ENCODE results near the gene RAB6D.
"Not testable (repeated sequence)": the region's sequence is repeated elsewhere in the genome, so short reads cannot be mapped to it uniquely, and the experiment has no call there.

The RAB6D gene

GRCh38 chr2:131363703-131364186 lies at the start of gene RAB6D:
Gene RAB6D (minus strand): TSS chr2:131364168. CDS start chr2:131363720, 448 bp downstream.
- not testable (repeated sequence) for DNase-seq

GRCh38 chr2:131413148-131413747 lies 49.3 kb upstream of the RAB6D start:
- DNase-seq, result no peak

- DNase-seq, result no peak
These were observed 46.2 kb upstream of the RAB6D start for GRCh38 chr2:131410173-131410572.

DNA sequence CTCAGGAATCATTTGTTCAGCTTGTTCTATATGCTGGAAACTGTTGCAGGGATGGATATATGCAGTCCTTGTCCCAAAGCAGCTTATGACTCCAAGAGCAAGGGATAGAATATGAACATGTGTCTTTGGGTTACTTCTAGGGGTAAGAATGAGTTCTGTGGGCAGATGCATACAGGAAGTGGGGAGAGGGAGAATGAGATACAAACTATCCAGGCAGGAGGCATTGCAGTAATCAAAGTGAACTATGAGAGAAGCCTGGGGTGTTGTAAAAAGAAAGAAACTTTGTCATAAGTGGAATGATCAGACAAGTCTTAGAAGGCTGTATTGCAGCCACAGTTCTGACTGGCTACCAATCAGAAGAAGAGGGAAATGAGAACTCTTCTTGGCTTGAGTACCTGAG lies 44.8 kb upstream of the RAB6D start:
- no peak for DNase-seq

DNA sequence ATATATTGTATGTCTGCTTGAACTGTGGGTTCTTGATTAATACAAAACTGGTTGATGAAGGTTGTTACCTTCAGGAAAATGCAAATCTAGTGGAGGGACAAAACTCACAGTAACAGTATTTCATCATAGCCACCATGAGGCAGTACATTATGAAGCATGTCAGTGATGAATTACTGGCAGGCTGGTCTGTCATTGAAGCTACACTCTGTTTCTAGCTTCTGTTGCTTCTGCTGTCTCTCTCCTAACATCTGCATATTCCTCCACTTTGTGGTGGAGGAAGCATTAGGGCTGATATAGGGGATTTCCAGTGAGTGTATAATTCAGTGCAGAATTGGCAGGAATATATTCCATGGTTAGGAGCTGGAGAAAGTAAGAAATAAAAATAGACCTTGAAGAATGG lies 44.2 kb upstream of the RAB6D start:
- no peak for DNase-seq

DNA sequence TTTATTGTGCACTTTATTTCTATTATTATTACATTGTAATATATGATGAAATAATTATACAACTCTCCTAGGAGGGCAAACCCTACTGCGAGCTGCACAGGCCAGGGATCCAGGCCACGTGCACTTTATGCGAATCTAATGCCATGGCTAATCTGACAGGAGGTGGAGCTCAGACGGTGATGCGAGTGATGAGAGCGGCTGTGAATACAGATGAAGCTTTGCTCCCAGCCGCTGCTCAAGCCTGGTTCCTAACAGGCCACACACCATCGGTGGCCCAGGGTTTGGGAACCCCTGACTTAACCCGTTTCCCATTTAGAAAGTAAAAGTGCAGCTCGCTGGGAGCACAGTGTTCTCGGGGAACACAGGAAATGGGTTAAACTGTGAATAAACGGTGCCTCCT lies 40.8 kb upstream of the RAB6D start:
- DNase-seq, result no peak

- no peak for DNase-seq
These were observed 38.5 kb upstream of the RAB6D start for GRCh38 chr2:131402320-131403039.

- DNase-seq, result no peak
These were observed 36.9 kb upstream of the RAB6D start for GRCh38 chr2:131400849-131401248.

DNA sequence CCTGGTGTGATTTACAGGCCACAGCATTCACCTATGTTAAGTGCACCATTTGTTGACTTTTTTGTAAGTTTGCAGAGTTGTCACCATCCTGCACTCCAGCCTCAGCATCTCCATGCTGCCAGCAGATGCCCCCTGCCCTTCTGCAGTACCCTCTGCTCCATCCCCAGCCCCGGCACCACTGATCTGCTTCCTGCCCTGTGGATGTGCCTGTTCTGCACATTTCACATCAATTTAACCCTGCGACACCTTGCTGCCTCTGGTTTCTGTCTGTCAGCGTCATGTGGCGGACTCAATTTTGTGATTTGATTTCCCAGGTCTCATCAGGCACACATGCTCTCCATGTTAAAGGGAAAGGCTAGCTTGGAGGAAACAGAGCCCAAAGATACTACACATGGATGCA lies 36.5 kb upstream of the RAB6D start:
- not testable (repeated sequence) for DNase-seq

DNA sequence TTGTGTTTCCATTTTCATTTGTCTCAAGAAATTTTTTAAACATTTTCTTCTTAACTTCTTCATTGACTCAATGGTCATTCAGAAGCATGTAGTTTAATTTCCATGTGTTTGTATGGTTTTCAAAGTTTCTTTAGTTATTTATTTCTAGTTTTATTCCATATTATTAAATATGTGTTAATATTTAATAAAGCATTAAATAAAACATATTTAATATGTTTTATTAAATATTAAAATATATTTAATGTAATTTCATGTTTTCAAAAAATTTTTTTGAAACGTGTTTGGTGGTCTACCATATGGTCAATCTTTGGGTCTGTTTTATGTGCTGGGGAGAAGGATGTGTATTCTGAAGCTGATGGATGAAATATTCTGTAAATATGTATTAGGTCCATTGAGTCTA lies 32.2 kb upstream of the RAB6D start:
- DNase-seq, result not testable (repeated sequence)

DNA sequence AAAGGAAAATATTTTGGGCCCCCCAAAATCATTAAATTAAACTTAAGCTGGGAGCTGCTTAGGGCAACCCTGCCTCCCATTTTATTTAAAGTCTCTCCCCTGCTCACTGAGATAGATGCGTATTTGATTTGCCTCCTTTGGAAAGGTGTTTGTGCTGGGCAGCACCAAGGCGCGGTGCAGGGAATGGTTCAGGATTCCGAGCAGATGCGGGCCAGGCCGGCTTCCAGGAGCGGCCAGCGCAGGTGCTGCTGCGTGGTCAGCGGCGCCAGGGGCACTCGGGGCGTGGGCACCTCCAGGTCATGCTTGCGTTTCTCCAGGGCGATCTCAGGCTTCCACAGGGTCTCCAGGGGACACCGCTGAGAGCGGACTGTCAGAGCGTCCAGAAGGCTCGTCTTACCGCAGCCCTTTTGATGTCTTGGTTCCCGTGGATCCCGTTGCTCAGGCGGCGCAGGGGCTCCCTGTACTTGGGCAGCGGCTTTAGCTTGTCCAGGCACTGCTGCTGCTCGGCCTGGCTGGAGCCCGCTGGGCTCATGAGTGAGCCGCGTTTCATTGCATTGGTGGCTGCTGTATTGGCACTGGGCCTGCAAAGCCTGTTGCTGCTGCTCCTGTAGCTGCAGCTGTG lies 31.2 kb upstream of the RAB6D start:
- not testable (repeated sequence) for DNase-seq

- DNase-seq, result peak; percentile 36
These were observed 30.4 kb upstream of the RAB6D start for GRCh38 chr2:131394147-131394931.

DNA sequence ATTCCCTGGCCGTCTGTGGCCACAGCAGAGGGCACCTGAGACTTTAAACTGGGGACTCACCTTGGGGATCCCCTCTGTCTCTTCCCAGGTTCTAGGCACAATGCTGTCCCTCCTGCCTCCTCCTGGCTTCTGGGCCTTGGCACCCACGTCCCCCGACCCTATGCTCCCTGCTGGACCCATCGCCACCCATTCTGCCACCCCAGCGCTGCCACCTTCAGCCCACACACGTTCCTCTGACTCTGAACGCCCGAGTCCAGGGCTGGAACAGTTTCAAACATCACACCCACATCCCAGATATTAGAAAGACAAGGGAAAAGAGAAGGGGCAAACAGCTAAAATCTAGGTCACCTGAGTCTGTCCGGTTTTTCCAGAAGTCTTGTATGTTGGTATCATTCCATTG lies 28.0 kb upstream of the RAB6D start:
- DNase-seq, result not testable (repeated sequence)

GRCh38 chr2:131391471-131391870 lies 27.5 kb upstream of the RAB6D start:
- not testable (repeated sequence) for DNase-seq

GRCh38 chr2:131390495-131391130 lies 26.6 kb upstream of the RAB6D start:
- DNase-seq, result not testable (repeated sequence)

DNA sequence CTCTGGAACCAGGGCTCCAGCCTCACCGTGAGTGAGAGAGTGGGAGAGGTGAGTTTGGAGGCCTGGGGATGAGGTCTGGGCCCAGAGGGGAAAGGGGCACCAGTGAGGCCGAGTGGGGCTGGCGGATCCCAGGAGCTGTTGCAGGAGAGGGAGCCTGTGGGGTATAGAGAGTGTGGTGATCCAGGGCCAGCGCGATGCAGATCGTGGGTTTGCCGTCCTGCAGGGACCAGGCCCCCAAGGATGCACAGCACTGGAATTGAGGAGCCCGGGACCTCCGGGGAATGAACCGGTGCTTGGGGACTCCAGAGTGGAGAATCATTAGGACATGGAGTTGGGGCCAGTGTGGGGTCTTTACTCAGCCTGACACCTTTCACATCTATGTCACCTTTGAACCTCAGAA lies 25.7 kb upstream of the RAB6D start:
- DNase-seq, result no peak

DNA sequence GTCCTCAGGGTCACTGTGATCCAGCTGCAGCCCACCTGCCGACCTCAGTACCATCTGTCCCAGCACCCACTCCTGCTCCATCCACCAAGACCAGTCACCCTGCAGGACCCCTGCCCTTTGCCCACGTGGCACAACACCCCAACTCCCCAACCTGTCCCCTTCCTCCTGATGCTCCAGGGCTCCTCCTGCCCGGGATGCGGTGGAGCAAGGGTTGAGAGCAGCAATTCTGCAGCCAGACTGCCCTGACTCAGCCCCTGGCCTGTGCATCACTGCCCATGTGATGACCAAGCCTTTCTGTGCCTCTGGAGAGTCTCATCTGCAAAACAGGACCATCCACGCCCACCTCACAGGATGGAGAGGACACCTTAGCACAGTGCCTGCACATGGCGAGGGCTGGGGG lies 24.9 kb upstream of the RAB6D start:
- DNase-seq, result not testable (repeated sequence)

DNA sequence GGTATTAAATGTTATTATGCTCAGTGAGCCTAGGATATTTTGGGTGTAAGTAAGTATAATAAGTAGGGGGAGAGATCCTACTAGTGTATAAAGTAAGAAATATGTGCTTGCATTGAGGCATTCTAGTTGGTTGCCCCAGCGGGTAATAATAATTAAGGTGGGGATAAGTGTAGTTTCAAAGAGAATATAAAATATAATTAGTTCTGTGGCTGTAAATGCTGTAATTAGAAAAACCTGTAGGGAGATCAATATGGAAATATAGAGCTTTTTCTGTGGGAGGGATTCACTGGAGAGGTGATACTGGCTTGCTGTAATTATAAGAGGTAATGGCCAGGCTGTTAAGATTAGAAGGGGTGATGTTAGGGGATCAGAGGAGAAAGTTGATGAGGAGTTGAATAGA lies 9.1 kb upstream of the RAB6D start:
- DNase-seq, result not testable (repeated sequence)

DNA sequence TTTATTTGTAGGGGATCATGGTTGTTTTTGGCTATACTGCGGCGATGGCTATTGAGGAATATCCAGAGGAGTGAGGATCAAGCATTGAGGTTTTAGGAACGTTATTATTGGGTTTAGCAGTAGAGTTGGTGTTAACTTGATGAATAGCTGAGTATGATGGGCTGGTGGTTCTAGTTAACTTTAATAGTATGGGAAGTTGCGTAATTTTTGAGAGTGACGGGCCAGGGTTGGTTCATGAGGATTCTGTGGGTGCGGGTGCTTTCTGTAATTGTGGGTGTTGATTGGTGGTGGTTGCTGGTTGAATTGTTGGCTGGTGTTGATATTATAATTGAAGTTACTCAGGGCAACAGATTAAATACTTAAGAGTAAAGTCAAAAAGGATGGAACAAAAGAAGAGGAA lies 6.0 kb upstream of the RAB6D start:
- DNase-seq, result no peak

DNA sequence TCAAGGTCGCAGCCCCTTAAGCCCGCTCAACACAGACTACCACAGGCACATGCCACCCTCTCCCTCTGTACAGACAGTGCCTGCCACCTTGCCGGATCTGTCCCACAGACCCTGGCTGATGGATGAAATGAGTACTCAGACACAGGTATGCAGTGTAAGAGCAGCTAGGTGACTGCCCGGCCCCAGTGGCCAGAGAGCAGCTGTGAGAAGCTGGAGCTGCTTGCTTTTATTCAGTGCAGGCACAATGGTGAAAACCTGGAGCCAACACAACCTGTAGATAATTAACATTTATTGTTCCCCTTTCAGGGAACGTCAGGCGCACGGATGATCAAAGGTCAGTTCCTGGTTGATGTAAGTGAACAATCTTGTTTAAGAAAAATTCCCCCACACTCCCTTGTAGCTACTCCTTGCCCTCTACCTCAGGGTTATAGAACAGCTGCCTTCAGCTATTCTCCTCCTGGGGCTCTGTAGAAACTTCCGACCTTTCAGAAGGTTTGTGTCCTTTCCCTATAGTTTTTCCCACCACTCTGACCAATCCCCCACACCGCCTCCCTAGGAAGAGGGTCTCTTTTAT lies 4.6 kb upstream of the RAB6D start:
- not testable (repeated sequence) for DNase-seq

DNA sequence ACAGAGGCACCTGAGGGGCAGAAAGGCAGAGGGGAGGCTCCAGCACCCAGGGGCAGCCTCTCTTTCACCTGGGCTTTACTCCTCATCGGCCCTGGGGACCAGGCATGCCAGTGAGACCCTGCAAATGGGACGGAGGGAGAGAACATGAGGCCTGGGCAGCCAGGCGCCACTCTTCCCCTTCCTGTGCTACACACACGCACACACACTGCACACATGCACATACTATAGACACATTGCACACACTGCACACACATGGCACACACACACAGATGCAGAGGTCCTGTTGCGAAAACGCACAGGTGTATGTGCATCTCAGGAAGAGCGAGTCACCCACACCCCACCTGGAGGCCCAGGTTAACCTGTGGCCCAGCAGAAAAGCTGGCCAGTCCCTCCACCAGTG lies 3.4 kb upstream of the RAB6D start:
- DNase-seq, result no peak

- no peak for DNase-seq
These were observed 2.7 kb upstream of the RAB6D start for GRCh38 chr2:131366643-131367042.

Measured in right hindlimb (tissue), 1 donor.